WI38 (cell line): ENCODE measurements around the gene MXD4.
"Not testable (repeated sequence)": the region's sequence is repeated elsewhere in the genome, so short reads cannot be mapped to it uniquely, and the experiment has no call there.

Experiments
- H3K4me3 ChIP-seq: 2 replicates; pipeline ENCODE4 v1.5.1; 2011; ENCODE audit warnings: low read depth, mild to moderate bottlenecking, control low read depth, low read length
- TF ChIP-seq, protein P1 (sequence below): IDR thresholded peaks from 2 replicates; pipeline ENCODE4 v1.5.1; 2012; ENCODE audit warnings: low read depth, mild to moderate bottlenecking, control low read depth, low read length

MXD4 gene

DNA sequence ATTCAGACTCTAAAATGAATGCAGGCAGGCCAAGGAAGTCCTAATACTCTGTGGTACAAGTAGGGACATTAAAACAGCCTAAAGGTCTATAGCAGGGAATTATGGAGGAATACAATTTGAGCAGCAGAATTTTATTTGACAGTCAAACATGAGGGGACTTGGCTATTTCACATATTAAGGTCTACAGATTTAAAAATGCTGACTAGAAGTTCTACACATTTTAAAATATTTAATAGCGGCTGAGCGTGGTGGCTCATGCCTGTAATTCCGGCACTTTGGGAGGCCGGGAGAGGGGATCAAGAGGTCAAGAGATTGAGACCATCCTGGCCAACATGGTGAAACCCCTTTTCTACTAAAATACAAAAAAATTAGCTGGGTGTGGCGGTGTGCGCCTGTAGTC, 30.8 kb downstream of the MXD4 start:
- TF ChIP-seq, protein P1, sequence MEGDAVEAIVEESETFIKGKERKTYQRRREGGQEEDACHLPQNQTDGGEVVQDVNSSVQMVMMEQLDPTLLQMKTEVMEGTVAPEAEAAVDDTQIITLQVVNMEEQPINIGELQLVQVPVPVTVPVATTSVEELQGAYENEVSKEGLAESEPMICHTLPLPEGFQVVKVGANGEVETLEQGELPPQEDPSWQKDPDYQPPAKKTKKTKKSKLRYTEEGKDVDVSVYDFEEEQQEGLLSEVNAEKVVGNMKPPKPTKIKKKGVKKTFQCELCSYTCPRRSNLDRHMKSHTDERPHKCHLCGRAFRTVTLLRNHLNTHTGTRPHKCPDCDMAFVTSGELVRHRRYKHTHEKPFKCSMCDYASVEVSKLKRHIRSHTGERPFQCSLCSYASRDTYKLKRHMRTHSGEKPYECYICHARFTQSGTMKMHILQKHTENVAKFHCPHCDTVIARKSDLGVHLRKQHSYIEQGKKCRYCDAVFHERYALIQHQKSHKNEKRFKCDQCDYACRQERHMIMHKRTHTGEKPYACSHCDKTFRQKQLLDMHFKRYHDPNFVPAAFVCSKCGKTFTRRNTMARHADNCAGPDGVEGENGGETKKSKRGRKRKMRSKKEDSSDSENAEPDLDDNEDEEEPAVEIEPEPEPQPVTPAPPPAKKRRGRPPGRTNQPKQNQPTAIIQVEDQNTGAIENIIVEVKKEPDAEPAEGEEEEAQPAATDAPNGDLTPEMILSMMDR, result no peak

DNA sequence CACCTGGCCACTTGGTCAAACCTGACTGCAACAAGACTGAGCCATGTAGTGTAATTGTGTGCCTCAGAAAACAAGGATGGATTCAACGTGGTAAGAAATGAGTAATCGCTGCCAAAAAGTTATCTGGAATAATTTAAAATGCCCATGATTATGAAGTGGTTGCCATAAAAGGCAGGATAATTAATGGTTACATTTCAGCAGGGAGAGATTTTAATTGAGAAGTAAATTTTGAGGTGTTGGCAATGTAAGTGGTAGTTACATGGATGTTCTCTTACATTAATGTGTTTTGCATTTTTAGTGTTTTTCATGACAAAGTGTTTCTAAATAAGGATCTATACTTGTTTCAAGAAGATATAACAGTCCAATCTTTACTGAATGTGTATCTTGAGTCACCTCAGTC, 35.6 kb downstream of the MXD4 start:
- TF ChIP-seq, protein P1, result no peak
- no peak overlapping the region for H3K4me3 ChIP-seq

More for the DNA sequence above, 30.8 kb downstream of the MXD4 start:
- no peak overlapping the region for H3K4me3 ChIP-seq

DNA sequence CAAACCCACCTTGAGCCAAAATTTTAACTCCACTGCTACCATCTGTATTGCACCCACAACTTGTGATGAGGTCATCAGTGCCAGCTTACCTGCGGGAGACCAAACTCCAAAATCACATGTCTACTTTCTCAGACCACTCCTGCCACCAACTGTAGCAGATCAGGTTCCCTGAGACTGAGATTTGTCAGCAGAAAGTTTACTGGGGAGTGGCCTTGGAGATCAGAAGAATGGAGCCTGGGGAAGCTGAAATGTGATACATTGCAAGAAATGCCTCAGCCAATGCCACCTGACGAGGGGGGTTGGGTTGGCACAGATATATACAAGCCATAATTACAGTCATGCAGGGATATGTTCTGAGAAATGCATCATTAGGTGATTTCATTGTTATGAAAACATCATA, 39.1 kb downstream of the MXD4 start:
- TF ChIP-seq, protein P1, result no peak
- H3K4me3 ChIP-seq, result no peak overlapping the region

DNA sequence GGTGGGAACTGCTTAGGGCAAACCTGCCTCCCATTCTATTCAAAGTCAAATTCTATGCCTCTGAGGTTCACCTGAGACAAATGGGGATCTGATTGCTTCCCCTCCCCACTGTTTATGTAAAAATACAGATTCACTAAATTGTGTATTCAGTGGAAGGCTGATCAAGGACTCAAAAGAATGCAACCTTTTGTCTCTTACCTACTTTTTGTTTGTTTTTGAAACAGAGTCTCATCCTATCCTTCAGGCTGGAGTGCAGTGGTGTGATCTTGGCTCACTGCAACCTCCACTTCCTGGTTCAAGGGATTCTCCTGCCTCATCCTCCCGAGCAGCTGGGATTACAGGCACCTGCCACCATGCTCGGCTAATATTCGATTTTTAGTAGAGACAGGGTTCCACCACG, 40.5 kb downstream of the MXD4 start:
- not testable (repeated sequence) for H3K4me3 ChIP-seq

DNA sequence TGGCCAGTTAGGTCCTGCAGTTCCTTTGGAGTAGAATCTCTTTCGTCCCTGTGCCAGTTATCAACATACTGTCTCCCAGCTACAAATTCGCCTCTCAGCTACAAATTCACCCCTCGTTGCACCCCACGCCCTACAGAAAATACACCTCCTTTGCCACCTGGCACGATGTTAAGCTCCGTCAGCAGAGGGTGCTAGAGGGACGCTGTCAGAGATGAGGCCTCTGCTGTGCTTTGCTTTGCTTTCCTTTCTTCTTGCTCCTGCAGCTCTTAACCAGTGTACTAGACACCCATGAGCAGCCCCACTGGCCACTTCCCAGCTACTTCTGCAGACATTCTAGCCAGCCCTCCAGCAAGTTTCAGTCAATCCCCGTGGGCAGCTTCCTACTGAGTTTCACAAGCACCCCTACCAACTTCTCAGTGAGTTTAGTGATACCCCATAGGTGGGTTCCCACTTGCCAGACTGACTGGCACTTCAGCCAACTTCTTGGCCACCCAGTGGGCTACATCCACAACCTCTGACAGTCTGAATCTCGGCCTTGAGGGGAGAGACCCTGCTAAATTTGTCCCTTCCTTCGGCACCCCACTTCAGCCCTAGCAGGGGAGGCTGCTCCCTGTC, 41.8 kb downstream of the MXD4 start:
- TF ChIP-seq, protein P1, result peak; percentile 88
- H3K4me3 ChIP-seq, result no peak overlapping the region

DNA sequence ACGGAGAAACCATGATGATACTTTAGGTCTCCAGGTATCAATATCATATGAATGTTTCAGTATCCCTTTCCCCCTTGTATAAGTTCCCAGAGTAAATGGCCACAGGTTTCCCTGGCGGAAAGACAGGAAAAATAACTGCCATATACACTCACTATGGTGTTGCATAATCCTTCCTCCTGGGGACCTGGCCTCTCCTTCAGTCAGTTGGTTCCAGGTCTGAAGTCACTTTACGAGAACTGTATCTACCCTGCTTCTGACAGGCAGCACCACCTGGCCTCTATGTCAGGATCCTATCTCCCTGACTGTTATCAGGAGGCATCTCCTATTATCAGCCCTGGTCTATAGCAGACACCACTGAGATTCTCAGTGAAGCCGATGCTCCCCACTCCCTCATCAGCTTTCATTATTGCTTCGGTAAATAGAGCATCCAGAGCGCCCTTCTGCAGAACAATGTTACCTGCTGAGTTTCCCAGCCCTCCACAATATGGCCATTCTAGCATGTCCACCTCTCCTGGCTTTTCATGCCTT, 42.6 kb downstream of the MXD4 start:
- TF ChIP-seq, protein P1, result no peak

DNA sequence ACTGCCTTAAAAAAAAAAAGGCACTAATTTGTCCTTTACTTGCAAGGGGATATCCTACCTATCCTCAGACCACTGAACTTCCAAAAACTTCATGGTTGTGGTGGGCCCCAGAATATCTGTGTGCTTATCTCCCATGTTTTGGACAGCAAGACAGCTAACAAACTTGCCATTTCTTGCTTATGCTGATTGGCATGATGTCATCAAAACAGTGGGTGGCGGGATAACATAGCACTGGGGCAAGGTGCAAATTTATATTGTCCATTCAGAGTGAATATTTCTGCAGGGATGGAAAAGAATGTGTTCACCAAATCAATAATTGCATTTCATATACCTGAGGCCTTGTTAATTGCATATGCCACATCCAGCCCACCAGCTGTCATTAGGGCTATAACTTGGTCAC, 43.5 kb downstream of the MXD4 start:
- TF ChIP-seq, protein P1, result no peak
- H3K4me3 ChIP-seq, result no peak overlapping the region

More for the DNA sequence above, 42.6 kb downstream of the MXD4 start:
- H3K4me3 ChIP-seq, result no peak overlapping the region

DNA sequence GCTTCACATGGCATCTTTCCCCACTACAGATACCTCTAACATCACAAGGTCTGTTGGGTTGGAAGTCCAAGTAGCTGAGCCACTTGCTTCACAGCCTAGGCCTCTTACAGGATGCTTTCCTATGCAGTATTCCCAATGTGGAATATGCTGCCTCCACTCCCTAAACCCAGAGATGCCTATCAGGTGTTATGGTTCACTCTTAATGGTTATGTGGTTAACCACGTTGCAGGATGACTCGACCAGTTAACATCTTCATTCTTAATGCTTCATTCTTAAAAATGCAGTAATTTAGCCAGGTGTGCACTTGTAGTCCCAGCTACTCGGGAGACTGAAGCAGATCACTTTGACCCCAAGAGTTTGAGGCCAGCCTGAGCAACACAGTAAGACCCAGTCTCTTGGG, 44.2 kb downstream of the MXD4 start:
- TF ChIP-seq, protein P1, result no peak
- H3K4me3 ChIP-seq, result no peak overlapping the region
